Naive thymus-derived CD4-positive, alpha-beta T cell (primary cell): Measurements from ENCODE around the gene TRIP11. TPM values are rescaled to one million over a fixed set of nuclear protein-coding genes. Genes with fewer than 3 reads are reported as not detected.
A peak's percentile ranks its signal among the peaks of the same experiment; 100 is the strongest.

Experiments used
- ATAC-seq: fragments of 150-1000 bp; cut with Tn5 transposase; 2 replicates; pipeline ENCODE4 v1.10.0; 2021; ENCODE audit warnings: mild to moderate bottlenecking, moderate library complexity
- CTCF ChIA-PET: fragments of 350-600 bp; sonication (Branson Sonifier 250); formaldehyde crosslinking; loops from one replicate; lab custom pipeline; 2021; ENCODE audit warnings: antibody characterized with exemption; lab: Charles Lee
- POLR2A ChIA-PET: fragments of 350-600 bp; sonication (Branson Sonifier 250); formaldehyde crosslinking; loops from one replicate; lab custom pipeline; 2021; ENCODE audit warnings: antibody characterized with exemption, inconsistent platforms; lab: Charles Lee
- DNase-seq, 9 donors: peaks; one replicate each; pipeline versions ENCODE4 v3.0.0 to v3.0.0-alpha.2; 2020 to 2022; ENCODE audit warnings: mixed read lengths in 1 of 9
- H3K27ac ChIP-seq: one replicate; pipeline ENCODE4 v1.7.0; 2013; ENCODE audit warnings: mild to moderate bottlenecking, low read depth, low read length, moderate library complexity
- H3K27me3 ChIP-seq, 2 donors: one replicate each; pipeline ENCODE4 v1.7.0; 2013; ENCODE audit warnings: low read length in 2 of 2, mild to moderate bottlenecking in 2 of 2, moderate library complexity in 2 of 2; ENCODE audit not compliant: control insufficient read depth in 2 of 2, insufficient read depth in 2 of 2
- H3K36me3 ChIP-seq, 3 experiments: 1 replicate in 2 of 3; 2 replicates in 1 of 3; pipeline ENCODE4 v1.7.0; 2013; ENCODE audit warnings: low read length in 3 of 3, mild to moderate bottlenecking in 3 of 3, moderate library complexity in 1 of 3; ENCODE audit not compliant: insufficient read depth in 3 of 3, control insufficient read depth in 2 of 3
- H3K4me1 ChIP-seq, 2 donors: one replicate each; pipeline ENCODE4 v1.7.0; 2013; ENCODE audit warnings: low read length in 2 of 2, mild to moderate bottlenecking in 2 of 2, moderate library complexity in 1 of 2; ENCODE audit not compliant: control insufficient read depth in 2 of 2, insufficient read depth in 2 of 2
- H3K4me3 ChIP-seq: 2 replicates; pipeline ENCODE4 v1.7.0; 2013; ENCODE audit warnings: mild to moderate bottlenecking, low read length
- H3K9me3 ChIP-seq, 3 experiments: 1 replicate in 2 of 3; 2 replicates in 1 of 3; pipeline ENCODE4 v1.7.0; 2013; ENCODE audit warnings: low read length in 3 of 3; ENCODE audit not compliant: control insufficient read depth in 2 of 3
- H3K27ac Mint-ChIP-seq, 9 donors: one replicate each; pipeline ENCODE4 v1.8.0; 2020 to 2022; ENCODE audit warnings: mixed read lengths in 9 of 9, mild to moderate bottlenecking in 8 of 9, moderate library complexity in 5 of 9, inconsistent platforms in 2 of 9
- H3K27me3 Mint-ChIP-seq, 5 donors: one replicate each; pipeline ENCODE4 v1.8.0; 2021 to 2022; ENCODE audit warnings: mixed read lengths in 5 of 5, mild to moderate bottlenecking in 1 of 5
- H3K36me3 Mint-ChIP-seq, 5 donors: one replicate each; pipeline ENCODE4 v1.8.0; 2020 to 2022; ENCODE audit warnings: mixed read lengths in 5 of 5, mild to moderate bottlenecking in 3 of 5, inconsistent platforms in 1 of 5
- H3K4me1 Mint-ChIP-seq, 7 donors: one replicate each; pipeline ENCODE4 v1.8.0; 2020 to 2022; ENCODE audit warnings: mixed read lengths in 7 of 7, mild to moderate bottlenecking in 3 of 7, inconsistent platforms in 1 of 7
- H3K4me3 Mint-ChIP-seq, 10 donors: one replicate each; pipeline ENCODE4 v1.8.0; 2020 to 2022; ENCODE audit warnings: mild to moderate bottlenecking in 10 of 10, mixed read lengths in 10 of 10, moderate library complexity in 6 of 10, inconsistent platforms in 2 of 10
- H3K9me3 Mint-ChIP-seq, 11 donors: one replicate each; pipeline ENCODE4 v1.8.0; 2020 to 2022; ENCODE audit warnings: mixed read lengths in 11 of 11, mild to moderate bottlenecking in 4 of 11, inconsistent platforms in 1 of 11, moderate library complexity in 1 of 11
- intact Hi-C, 2 donors: fragments of 100-400 bp; cut with micrococcal nuclease; formaldehyde crosslinking; loops; one replicate each; pipeline ENCODE4 v1.15.1; 2023
- polyA plus RNA-seq, 2 donors: library from polyadenylated mRNA; unstranded; fragments of 300-500 nt; fragmentation: Illumina TruSeq; gene quantifications; one replicate each; pipeline ENCODE4 v1.2.3, GENCODE V29; 2021
- total RNA-seq, 6 experiments: library from RNA in 5 of 6; stranded (reverse) in 5 of 6; gene quantifications; 1 replicate in 5 of 6; 2 replicates in 1 of 6; pipeline ENCODE4 v1.2.3 and lab custom pipeline; 2021 to 2026

Gene TRIP11
- total and polyA plus RNA-seq, 7 experiments from 2014 or later, result 34.1 to 74.8 (median 58.4) TPM

GRCh38 chr14:91985521-91986255, 54.2 kb downstream of the TRIP11 start:
- Histone ChIP-seq H3K27ac (no peak overlapping the region), H3K36me3 (peaks cover 11 to 53% (median 20%) of the 10 kb centered on the region in 3 experiments), H3K4me1 (no peaks in the 10 kb centered on the region), H3K27me3 (no peaks in the 10 kb centered on the region), H3K9me3 (no peaks in the 10 kb centered on the region), H3K4me3 (no peak overlapping the region)
- ChIA-PET POLR2A (no interaction called here), CTCF (interaction anchor here (0.6 kb wide), 1 partner anchor 738 kb away, joined by 3 read pairs; no protein-coding TSS in a partner anchor)
- Mint-ChIP-seq H3K9me3 (peaks cover 0 to 4% (median 0%) of the 10 kb centered on the region in 11 donors), H3K27me3 (no peaks in the 10 kb centered on the region), H3K36me3 (peaks cover 19 to 69% (median 50%) of the 10 kb centered on the region in 5 donors), H3K4me3 (no peak overlapping the region), H3K4me1 (peaks cover 7 to 15% (median 9%) of the 10 kb centered on the region in 7 donors), H3K27ac (no peak overlapping the region)
- DNase-seq, result no peak
- ATAC-seq, result no peak
- intact Hi-C loops, result no loop called here

DNA sequence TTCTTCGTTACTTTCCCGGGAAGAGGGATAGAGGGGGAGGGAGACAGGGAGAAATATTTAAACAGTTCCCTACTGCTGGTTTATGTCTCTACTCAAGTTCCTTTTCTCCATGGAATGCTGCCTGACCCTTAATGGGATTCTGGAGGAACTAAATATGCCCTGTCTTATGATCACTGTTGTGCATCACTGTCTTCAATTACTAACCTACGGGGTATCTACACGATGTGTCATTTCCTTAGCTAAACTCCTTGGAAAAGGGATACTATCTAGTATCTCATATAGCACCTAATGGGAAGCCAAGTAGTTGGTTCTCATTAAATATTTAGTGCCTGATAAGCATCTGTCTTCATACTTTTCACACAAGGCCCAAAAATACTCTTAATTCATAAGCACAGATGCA, 54.9 kb downstream of the TRIP11 start:
- Mint-ChIP-seq H3K27me3 (no peaks in the 10 kb centered on the region), H3K4me1 (peaks cover 10 to 21% (median 14%) of the 10 kb centered on the region in 7 donors), H3K36me3 (peaks cover 19 to 75% (median 52%) of the 10 kb centered on the region in 5 donors), H3K27ac (peak overlapping the region in 2 of 9 donors; percentile 7 to 36), H3K9me3 (peaks cover 0 to 4% (median 0%) of the 10 kb centered on the region in 11 donors), H3K4me3 (no peak overlapping the region)
- no peak for DNase-seq
- intact Hi-C loops, result no loop called here
- Histone ChIP-seq H3K4me1 (no peaks in the 10 kb centered on the region), H3K9me3 (no peaks in the 10 kb centered on the region), H3K4me3 (no peak overlapping the region), H3K27ac (no peak overlapping the region), H3K36me3 (peaks cover 11 to 52% (median 20%) of the 10 kb centered on the region in 3 experiments), H3K27me3 (no peaks in the 10 kb centered on the region)
- CTCF ChIA-PET, result no interaction called here
- POLR2A ChIA-PET, result no interaction called here
- no peak for ATAC-seq

DNA sequence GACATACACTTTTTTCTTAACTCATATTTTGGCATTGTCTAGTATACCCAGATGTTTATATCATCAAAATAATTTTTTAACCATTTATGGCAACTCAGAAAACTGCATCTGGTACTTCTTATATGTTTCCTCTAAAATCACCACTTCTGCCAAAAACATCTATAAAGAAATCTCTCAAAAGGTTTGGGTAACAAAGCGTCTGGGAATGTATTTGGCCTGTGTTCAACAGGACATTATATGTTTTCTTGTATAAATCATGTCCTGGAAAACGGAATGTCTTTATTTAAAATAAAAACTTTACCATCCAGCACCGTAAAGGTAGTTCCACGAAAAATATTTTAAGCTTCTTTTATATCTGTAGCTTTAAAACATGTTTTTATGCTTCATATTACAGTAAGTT, 56.3 kb downstream of the TRIP11 start:
- Histone ChIP-seq H3K27me3 (no peaks in the 10 kb centered on the region), H3K4me1 (no peaks in the 10 kb centered on the region), H3K4me3 (no peak overlapping the region), H3K36me3 (peaks cover 11 to 50% (median 20%) of the 10 kb centered on the region in 3 experiments), H3K27ac (no peak overlapping the region), H3K9me3 (no peaks in the 10 kb centered on the region)
- DNase-seq (no peak), ATAC-seq (no peak)
- peaks cover 7 to 22% (median 12%) of the 10 kb centered on the region in 7 donors for H3K4me1 Mint-ChIP-seq
- H3K36me3 Mint-ChIP-seq, result peaks cover 15 to 71% (median 53%) of the 10 kb centered on the region in 5 donors
- peaks cover 0 to 4% (median 0%) of the 10 kb centered on the region in 11 donors for H3K9me3 Mint-ChIP-seq
- CTCF ChIA-PET, result no interaction called here
- H3K27me3 Mint-ChIP-seq, result no peaks in the 10 kb centered on the region
- intact Hi-C loops, result no loop called here
- POLR2A ChIA-PET, result no interaction called here
- H3K4me3 Mint-ChIP-seq, result no peak overlapping the region
- H3K27ac Mint-ChIP-seq, result no peak overlapping the region

DNA sequence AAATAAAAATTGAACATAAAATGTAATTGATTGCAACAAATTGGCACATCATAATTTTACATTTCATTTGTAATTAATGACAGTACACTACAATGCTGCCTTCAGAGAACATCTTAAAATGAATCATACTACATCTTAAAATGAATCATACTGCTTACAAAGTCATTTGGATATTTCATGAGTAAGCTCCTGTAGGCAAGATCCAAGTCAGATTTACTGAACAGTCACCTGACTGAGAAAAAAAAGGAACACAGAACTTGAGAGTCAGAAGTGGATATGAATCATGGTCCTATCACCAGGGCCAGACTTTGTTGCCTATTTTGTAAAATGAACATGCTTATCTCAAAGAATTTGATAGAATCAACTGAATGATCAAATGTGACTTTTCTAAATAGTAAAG, 59.7 kb downstream of the TRIP11 start:
- H3K36me3 ChIP-seq, result peaks cover 3 to 25% (median 6%) of the 10 kb centered on the region in 3 experiments
- peaks cover 4 to 22% (median 11%) of the 10 kb centered on the region in 7 donors for H3K4me1 Mint-ChIP-seq
- no peaks in the 10 kb centered on the region for H3K27me3 ChIP-seq
- DNase-seq (no peak), ATAC-seq (peak; percentile 72)
- H3K36me3 Mint-ChIP-seq, result peaks cover 5 to 53% (median 31%) of the 10 kb centered on the region in 5 donors
- H3K9me3 Mint-ChIP-seq, result peaks cover 0 to 2% (median 0%) of the 10 kb centered on the region in 11 donors
- no peak overlapping the region for H3K27ac ChIP-seq
- intact Hi-C loops, result no loop called here
- no peak overlapping the region for H3K4me3 Mint-ChIP-seq
- ChIA-PET POLR2A (interaction anchor here (1.6 kb wide), 1 partner anchor 8 kb away, joined by 3 read pairs; no protein-coding TSS in a partner anchor), CTCF (no interaction called here)
- no peaks in the 10 kb centered on the region for H3K27me3 Mint-ChIP-seq
- H3K27ac Mint-ChIP-seq, result peak overlapping the region in 3 of 9 donors; percentile 33 to 90 (median 47)
- H3K4me3 ChIP-seq, result no peak overlapping the region
- H3K4me1 ChIP-seq, result no peaks in the 10 kb centered on the region
- H3K9me3 ChIP-seq, result no peaks in the 10 kb centered on the region

GRCh38 chr14:91977884-91978283, 62.0 kb downstream of the TRIP11 start:
- H3K36me3 ChIP-seq, result peaks cover under 1 to 29% (median 4%) of the 10 kb centered on the region in 3 experiments
- Mint-ChIP-seq H3K4me1 (peaks cover 3 to 18% (median 9%) of the 10 kb centered on the region in 7 donors), H3K27me3 (no peaks in the 10 kb centered on the region), H3K36me3 (peaks cover 6 to 40% (median 23%) of the 10 kb centered on the region in 5 donors), H3K4me3 (no peak overlapping the region), H3K9me3 (no peaks in the 10 kb centered on the region), H3K27ac (peak overlapping the region in 4 of 9 donors; percentile 3 to 66 (median 32))
- CTCF ChIA-PET, result interaction anchor here (0.6 kb wide), 1 partner anchor 14 kb away, joined by 6 read pairs; no protein-coding TSS in a partner anchor
- POLR2A ChIA-PET, result no interaction called here
- H3K9me3 ChIP-seq, result no peaks in the 10 kb centered on the region
- no peak overlapping the region for H3K27ac ChIP-seq
- H3K27me3 ChIP-seq, result no peaks in the 10 kb centered on the region
- H3K4me1 ChIP-seq, result no peaks in the 10 kb centered on the region
- DNase-seq (no peak), ATAC-seq (no peak)
- intact Hi-C loops, result no loop called here
- H3K4me3 ChIP-seq, result no peak overlapping the region

DNA sequence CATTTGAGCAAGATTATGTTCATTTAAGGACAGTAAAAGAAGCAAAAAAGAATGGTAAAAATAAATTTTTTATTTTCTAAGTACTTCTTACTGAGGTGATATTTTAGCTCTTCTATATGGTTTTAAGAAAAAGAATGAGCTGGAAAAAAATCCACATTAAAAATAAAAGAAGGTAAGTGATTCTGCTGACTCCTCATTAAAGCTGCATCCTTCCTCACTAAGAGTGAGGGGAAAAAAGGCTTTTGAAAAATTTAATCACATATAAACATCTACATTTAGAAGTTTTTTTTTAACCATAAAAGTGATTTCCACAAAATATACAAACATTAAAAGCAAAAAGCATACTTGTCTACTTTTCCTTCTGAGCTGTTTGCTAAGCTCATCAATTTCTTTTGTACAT, 64.1 kb downstream of the TRIP11 start:
- H3K27ac ChIP-seq, result no peak overlapping the region
- no peaks in the 10 kb centered on the region for H3K27me3 ChIP-seq
- H3K9me3 ChIP-seq, result no peaks in the 10 kb centered on the region
- intact Hi-C loops, result no loop called here
- CTCF ChIA-PET, result no interaction called here
- peaks cover 0 to 35% (median 14%) of the 10 kb centered on the region in 3 experiments for H3K36me3 ChIP-seq
- H3K4me3 ChIP-seq, result no peak overlapping the region
- peaks cover 0 to 14% (median 6%) of the 10 kb centered on the region in 7 donors for H3K4me1 Mint-ChIP-seq
- peaks cover 3 to 46% (median 26%) of the 10 kb centered on the region in 5 donors for H3K36me3 Mint-ChIP-seq
- H3K27ac Mint-ChIP-seq, result no peak overlapping the region
- no peaks in the 10 kb centered on the region for H3K4me1 ChIP-seq
- POLR2A ChIA-PET, result no interaction called here
- ATAC-seq (no peak), DNase-seq (no peak)
- H3K27me3 Mint-ChIP-seq, result no peaks in the 10 kb centered on the region
- no peak overlapping the region for H3K4me3 Mint-ChIP-seq
- no peaks in the 10 kb centered on the region for H3K9me3 Mint-ChIP-seq
